ENCODE results near the gene EPB41L4B.
A peak's percentile ranks its signal among the peaks of the same experiment; 100 is the strongest.

The EPB41L4B gene

GRCh38 chr9:109319626-109320241 is 1.1 kb downstream of the EPB41L4B start:
- no peak for DNase-seq

GRCh38 chr9:109319017-109319625 is 1.7 kb downstream of the EPB41L4B start:
- DNase-seq, result no peak

DNA sequence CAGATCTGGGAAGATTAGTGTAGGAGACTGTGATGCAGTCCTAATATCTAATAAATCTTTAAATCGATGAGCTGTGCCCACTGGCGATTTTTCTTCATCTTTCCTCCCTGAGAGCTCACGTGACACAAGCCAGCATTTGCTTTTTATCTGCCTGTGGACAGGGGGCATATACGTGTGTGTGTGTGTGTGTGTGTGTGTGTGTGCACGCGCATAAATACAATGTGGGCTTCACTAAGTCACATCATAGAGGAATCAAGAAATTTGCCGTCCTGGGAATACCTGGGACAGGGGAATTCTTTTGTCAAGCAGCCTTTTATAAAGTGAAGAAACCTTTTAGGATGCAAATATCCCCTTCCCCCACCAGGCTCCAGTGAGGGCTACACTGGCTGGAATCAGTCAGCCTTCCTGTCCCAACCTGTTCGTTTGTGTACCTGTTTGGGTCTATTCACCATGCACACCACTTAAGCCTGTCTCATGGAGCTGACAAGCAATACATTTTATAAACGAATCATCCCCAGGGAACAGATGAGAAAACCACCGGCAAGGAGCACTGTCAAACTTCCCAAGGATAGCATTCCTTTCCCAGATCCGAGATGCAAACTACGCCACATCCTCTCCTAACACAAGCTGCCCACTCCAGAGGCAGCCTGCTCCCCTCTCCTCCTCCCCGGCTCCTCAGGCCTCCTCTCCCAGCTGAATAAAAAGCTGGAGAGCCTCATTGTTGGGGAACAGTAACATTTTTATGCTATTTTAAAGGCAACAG is 2.7 kb downstream of the EPB41L4B start:
- DNase-seq, result no peak

GRCh38 chr9:109317311-109317978 is 3.4 kb downstream of the EPB41L4B start:
- no peak for DNase-seq

- DNase-seq, result no peak
Measured at GRCh38 chr9:109316207-109316640, 4.6 kb downstream of the EPB41L4B start.

DNA sequence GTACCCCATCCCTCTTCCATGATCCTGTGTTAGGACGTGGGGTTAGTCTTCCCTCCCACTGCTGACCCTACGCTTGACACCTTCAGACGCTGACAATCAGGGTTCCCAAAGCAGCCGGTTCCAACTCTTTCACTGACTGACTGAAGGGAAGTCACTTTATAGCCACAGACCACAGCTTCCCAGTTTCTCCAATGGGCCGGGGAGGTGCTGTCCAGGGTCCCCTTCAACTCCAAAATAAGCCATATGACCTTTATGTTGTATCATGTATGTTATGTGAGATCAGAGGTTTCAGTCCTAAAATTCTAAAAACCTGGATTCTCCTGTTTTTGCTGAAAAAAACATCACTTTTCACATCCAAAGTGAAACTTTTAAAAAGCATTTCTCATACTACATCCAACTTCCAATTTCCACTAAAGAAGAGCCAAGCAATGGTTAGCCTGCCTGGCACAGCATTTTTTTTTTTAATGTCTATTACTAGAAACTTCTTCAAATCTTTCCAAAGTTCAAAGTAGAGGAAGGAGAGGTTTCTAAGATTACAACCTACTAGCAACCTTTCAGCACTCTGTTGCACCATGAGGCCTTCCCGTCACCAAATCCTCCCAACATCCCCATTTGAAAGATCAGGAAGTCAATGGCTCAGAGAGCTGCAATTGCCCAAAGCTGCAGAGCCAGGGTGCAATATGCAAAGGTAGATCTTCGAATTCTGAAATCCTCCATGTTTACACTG is 5.2 kb downstream of the EPB41L4B start:
- peak in 1 of 2 donors; percentile 63 for DNase-seq

GRCh38 chr9:109314011-109314531 is 6.8 kb downstream of the EPB41L4B start:
- DNase-seq, result peak in 1 of 2 donors; percentile 2

DNA sequence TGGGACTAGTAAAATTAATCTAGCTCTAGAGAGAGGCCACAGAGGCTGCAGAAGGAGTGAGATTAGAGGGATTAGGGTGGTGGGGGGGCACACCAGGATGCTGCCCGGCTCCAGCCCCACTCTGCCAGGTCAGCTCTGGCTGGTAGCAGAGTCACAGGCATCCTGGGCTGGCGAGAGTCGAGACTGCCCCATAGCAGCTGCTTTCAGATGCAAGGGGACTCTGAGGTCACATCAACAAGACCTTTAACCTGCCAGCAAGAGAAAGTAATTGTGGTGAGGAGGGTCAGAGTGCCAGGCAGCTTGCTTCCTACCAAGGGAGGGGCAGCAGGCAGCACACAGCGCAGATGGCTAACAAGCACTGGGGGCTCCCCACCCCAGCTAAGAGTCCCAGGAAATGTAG is 7.5 kb downstream of the EPB41L4B start:
- DNase-seq, result no peak

- no peak for DNase-seq
Measured at GRCh38 chr9:109312783-109313182, 8.1 kb downstream of the EPB41L4B start.

DNA sequence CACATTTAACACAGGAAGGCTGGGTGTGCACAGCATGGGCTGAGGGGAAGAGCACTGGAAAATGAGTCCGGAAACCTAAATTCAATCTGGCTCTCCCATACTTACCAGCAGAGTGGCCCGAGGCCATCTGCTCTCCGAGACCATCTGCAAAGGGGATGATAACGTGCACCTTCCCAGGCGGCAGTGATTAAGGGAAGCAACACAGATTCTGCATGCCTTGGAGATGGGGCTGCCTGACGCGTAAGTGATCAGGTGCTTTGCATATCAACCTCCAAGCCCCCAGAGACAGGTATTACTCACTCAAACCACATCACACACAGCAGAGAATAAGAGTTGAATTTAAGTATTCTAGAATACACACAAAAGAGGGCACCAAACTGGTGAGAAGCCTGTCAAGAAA is 9.1 kb downstream of the EPB41L4B start:
- no peak for DNase-seq

GRCh38 chr9:109311286-109311685 is 9.6 kb downstream of the EPB41L4B start:
- no peak for DNase-seq

DNA sequence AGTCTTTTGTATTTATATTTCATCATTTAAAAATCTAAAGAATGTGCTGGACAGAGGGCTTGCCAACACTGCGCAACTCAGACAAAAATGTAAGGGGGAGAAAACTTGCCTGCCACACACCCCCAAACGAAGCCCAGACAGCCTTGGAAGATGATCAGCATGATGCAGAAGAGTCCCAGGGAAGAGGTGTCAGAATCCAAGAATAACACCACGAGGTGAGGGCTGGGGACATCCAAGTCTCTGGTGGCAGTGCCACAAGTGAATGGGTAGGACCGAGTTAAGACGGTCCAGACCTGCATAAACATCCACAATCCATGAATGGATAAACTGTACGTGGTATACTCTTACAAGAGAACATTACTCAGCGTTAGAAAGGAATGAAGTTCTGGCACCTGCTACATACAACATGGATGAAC is 10.4 kb downstream of the EPB41L4B start:
- no peak for DNase-seq

GRCh38 chr9:109309282-109309681 is 11.6 kb downstream of the EPB41L4B start:
- DNase-seq, result no peak

GRCh38 chr9:109307380-109308240 is 13.2 kb downstream of the EPB41L4B start:
- no peak for DNase-seq

DNA sequence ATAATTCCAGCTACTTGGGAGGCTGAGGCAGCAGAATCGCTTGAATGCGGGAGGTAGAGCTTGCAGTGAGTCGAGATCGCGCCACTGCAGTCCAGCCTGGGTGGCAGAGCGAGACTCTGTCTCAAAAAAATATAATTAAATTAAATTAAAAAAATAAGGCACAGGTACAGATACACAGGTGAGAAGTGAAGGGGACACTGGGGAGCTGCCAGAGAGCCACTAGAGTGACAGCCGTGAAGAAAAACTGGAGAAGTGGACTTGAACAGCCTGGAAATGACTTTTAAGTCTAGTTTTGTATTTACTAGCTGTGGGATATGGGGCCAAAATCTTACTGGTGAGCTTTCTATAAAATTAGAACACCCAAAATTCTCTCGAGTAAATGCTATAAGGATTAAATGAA is 15.1 kb downstream of the EPB41L4B start:
- DNase-seq, result no peak

- no peak for DNase-seq
Measured at GRCh38 chr9:109304347-109304746, 16.5 kb downstream of the EPB41L4B start.

GRCh38 chr9:109303900-109304299 is 17.0 kb downstream of the EPB41L4B start:
- DNase-seq, result no peak

GRCh38 chr9:109302606-109303005 is 18.3 kb downstream of the EPB41L4B start:
- no peak for DNase-seq

DNA sequence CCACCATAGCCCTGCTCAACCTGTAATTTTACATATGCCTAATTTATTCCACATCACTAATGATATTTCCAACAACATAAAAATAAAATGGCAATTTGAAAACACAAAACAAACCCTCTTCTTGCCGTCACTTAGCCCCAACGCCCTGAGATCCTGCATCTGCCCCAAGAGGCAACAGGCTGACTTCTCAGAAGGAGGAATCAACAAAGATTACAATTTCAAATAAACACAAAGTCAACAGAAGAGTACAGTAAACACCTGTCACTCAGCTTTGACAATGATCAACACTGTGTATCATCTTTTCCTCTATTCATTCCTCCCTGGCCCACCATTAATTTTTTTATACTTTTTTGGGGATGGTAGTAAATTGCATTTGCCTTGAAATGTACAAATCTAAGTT is 19.8 kb downstream of the EPB41L4B start:
- DNase-seq, result no peak

DNA sequence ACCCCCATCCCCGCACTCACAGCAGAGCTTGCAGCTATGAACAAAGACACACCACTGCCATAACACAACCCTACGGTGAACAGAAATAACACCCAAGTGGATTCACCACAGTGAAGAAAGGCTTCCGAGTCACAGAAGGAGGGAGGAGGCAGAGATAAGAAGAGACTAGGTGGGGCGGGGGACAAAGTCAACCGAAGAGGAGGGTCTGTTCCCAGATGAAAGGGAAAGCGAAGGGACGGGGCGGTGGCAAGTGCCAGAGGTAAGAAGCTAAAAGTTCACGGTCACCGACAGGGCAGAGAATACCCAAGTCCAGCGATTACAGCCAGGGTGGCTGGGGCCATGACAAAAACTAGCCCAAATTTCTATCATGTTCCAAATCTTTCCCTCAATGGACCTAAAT is 21.0 kb downstream of the EPB41L4B start:
- no peak for DNase-seq

- no peak for DNase-seq
Measured at GRCh38 chr9:109297899-109298298, 23.0 kb downstream of the EPB41L4B start.

All from inflammatory macrophage treated with lipopolysaccharide for 1 hour (primary cell).